Activated CD4-positive, alpha-beta T cell treated with anti-CD3 and anti-CD28 coated beads for 36 hours (primary cell): ENCODE data around the gene CHPF2. TPM values are rescaled to one million over a fixed set of nuclear protein-coding genes. Genes with fewer than 3 reads are reported as not detected.

Source experiments
- ATAC-seq: fragments of 200-7000 bp; cut with Tn5 transposase; one replicate; pipeline ENCODE4 v1.10.0; 2021; ENCODE audit warnings: mild to moderate bottlenecking, moderate library complexity
- CTCF ChIA-PET: fragments of 350-600 bp; sonication (Branson Sonifier 250); formaldehyde crosslinking; loops from one replicate; lab custom pipeline; 2021; ENCODE audit warnings: antibody characterized with exemption; lab: Charles Lee
- POLR2A ChIA-PET: fragments of 350-600 bp; sonication (Branson Sonifier 250); formaldehyde crosslinking; loops from one replicate; lab custom pipeline; 2021; ENCODE audit warnings: antibody characterized with exemption, inconsistent platforms; lab: Charles Lee
- DNase-seq: peaks from one replicate; pipeline ENCODE4 v3.0.0-alpha.2; 2020
- H3K27ac Mint-ChIP-seq: one replicate; pipeline ENCODE4 v1.8.0; 2021; ENCODE audit warnings: mixed read lengths
- H3K27me3 Mint-ChIP-seq: one replicate; pipeline ENCODE4 v1.8.0; 2021; ENCODE audit warnings: mixed read lengths
- H3K36me3 Mint-ChIP-seq: one replicate; pipeline ENCODE4 v1.8.0; 2021; ENCODE audit warnings: low read depth, mixed read lengths
- H3K4me1 Mint-ChIP-seq: one replicate; pipeline ENCODE4 v1.8.0; 2021; ENCODE audit warnings: mixed read lengths
- H3K4me3 Mint-ChIP-seq: one replicate; pipeline ENCODE4 v1.8.0; 2021; ENCODE audit warnings: mild to moderate bottlenecking, moderate library complexity, mixed read lengths
- H3K9me3 Mint-ChIP-seq: one replicate; pipeline ENCODE4 v1.8.0; 2021; ENCODE audit warnings: low read depth, mixed read lengths
- intact Hi-C, 2 experiments: fragments of 100-400 bp; cut with DNase I in 1 of 2; cut with micrococcal nuclease in 1 of 2; formaldehyde crosslinking; loops; one replicate each; pipeline versions ENCODE4 v1.14.2 to v1.15.1; 2022 to 2024; cut with DNase I, micrococcal nuclease
- total RNA-seq, 2 experiments: library from RNA; stranded (reverse); gene quantifications; one replicate each; pipeline ENCODE4 v1.2.3, GENCODE V29; 2021

CHPF2 gene
- total RNA-seq, 2 experiments from 2014 or later, result 20.7 to 27.3 TPM

- no peak for ATAC-seq
- intact Hi-C loops, result no loop called here
- no peak for DNase-seq
- Mint-ChIP-seq H3K36me3 (no peaks in the 10 kb centered on the region), H3K9me3 (no peaks in the 10 kb centered on the region), H3K27me3 (peaks cover 5% of the 10 kb centered on the region), H3K4me3 (no peak overlapping the region), H3K27ac (no peak overlapping the region), H3K4me1 (peaks cover 3% of the 10 kb centered on the region)
- CTCF ChIA-PET, result interaction anchor here (0.6 kb wide), 1 partner anchor 303 kb away, joined by 5 read pairs; no protein-coding TSS in a partner anchor
- POLR2A ChIA-PET, result interaction anchor here (0.6 kb wide), 1 partner anchor 265 kb away, joined by 3 read pairs; no protein-coding TSS in a partner anchor
These were observed 38.9 kb upstream of the CHPF2 start for GRCh38 chr7:151193203-151193978.

DNA sequence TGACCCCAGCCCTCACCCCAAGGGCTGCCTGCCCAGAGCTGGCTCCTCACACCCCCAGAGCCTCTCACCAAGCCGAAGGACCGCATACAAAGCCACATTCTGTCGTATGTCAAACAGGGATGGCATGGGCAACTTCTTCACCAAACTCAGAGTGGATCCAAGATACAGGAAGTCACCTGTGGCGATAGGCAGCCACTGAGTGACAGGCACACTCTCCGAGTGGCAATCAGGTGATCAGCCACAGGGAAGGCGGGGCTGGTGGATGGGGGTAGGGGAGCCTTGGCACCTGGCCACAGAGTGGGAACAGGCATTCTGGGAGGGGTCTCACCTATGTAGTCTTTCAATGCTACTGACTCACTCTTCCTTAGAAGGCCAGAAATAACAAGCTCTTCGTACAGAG lies 38.1 kb upstream of the CHPF2 start:
- Mint-ChIP-seq H3K4me3 (no peak overlapping the region), H3K36me3 (no peaks in the 10 kb centered on the region), H3K27ac (no peak overlapping the region), H3K27me3 (peaks cover 5% of the 10 kb centered on the region), H3K9me3 (no peaks in the 10 kb centered on the region), H3K4me1 (peaks cover 3% of the 10 kb centered on the region)
- ChIA-PET POLR2A (interaction anchor here (0.6 kb wide), 1 partner anchor 265 kb away, joined by 3 read pairs; no protein-coding TSS in a partner anchor), CTCF (interaction anchor here (0.6 kb wide), 1 partner anchor 304 kb away, joined by 5 read pairs; no protein-coding TSS in a partner anchor)
- ATAC-seq (no peak), DNase-seq (no peak)
- intact Hi-C loops, result no loop called here

DNA sequence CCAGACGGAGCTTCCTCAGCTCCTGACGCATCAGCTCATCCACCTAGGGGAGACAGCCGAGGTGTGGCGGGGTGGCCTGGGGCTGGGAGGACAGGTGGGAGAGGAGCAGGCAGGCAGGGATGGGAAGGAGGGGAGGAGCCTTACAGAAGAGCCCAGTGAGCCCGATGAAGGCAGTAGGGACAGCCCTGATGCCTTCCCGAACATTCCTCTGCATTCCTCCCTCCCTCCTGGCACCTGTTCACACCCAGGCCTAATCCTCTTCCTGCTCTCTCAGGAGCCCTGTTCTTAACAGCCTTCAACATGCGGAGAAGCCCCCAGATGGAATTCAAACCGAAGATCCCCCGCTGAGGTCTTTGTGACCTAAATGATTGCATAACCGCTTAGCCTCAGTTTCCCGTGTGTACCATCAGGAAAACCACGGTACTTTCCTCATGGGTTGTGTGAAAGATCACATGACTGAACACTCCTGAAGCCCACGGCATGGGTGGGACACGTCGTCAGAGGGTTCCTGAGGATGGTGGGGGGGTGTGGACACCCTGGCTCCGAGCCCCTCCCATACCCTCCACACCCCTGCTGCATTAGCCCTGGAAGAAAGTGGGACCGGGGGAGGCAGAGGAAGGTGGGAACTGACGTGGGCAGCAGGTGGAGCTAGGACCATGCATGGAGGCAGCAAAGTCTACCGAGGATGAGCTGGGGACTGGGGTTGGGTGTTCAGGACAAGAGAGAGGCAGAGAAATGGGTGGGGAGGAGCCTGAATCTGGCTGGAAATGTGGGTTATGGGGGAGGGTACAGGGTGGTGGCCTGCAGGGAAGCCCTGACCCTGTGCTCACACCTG lies 36.5 kb upstream of the CHPF2 start:
- intact Hi-C loops, result no loop called here
- Mint-ChIP-seq H3K36me3 (no peaks in the 10 kb centered on the region), H3K4me1 (peaks cover 3% of the 10 kb centered on the region), H3K27me3 (peaks cover 5% of the 10 kb centered on the region), H3K9me3 (no peaks in the 10 kb centered on the region), H3K27ac (no peak overlapping the region), H3K4me3 (no peak overlapping the region)
- ChIA-PET POLR2A (interaction anchor here (0.6 kb wide), 1 partner anchor 96 kb away, joined by 4 read pairs; no protein-coding TSS in a partner anchor), CTCF (interaction anchor here (0.5 kb wide), 1 partner anchor 1660 kb away, joined by 4 read pairs; no protein-coding TSS in a partner anchor)
- DNase-seq (no peak), ATAC-seq (no peak)

- ATAC-seq (no peak), DNase-seq (no peak)
- ChIA-PET CTCF (no interaction called here), POLR2A (no interaction called here)
- intact Hi-C loops, result no loop called here
- H3K9me3 Mint-ChIP-seq, result no peaks in the 10 kb centered on the region
- H3K27me3 Mint-ChIP-seq, result peaks cover 5% of the 10 kb centered on the region
- H3K27ac Mint-ChIP-seq, result no peak overlapping the region
- H3K4me3 Mint-ChIP-seq, result no peak overlapping the region
- H3K36me3 Mint-ChIP-seq, result no peaks in the 10 kb centered on the region
- peaks cover 3% of the 10 kb centered on the region for H3K4me1 Mint-ChIP-seq
These were observed 34.4 kb upstream of the CHPF2 start for GRCh38 chr7:151197932-151198331.

DNA sequence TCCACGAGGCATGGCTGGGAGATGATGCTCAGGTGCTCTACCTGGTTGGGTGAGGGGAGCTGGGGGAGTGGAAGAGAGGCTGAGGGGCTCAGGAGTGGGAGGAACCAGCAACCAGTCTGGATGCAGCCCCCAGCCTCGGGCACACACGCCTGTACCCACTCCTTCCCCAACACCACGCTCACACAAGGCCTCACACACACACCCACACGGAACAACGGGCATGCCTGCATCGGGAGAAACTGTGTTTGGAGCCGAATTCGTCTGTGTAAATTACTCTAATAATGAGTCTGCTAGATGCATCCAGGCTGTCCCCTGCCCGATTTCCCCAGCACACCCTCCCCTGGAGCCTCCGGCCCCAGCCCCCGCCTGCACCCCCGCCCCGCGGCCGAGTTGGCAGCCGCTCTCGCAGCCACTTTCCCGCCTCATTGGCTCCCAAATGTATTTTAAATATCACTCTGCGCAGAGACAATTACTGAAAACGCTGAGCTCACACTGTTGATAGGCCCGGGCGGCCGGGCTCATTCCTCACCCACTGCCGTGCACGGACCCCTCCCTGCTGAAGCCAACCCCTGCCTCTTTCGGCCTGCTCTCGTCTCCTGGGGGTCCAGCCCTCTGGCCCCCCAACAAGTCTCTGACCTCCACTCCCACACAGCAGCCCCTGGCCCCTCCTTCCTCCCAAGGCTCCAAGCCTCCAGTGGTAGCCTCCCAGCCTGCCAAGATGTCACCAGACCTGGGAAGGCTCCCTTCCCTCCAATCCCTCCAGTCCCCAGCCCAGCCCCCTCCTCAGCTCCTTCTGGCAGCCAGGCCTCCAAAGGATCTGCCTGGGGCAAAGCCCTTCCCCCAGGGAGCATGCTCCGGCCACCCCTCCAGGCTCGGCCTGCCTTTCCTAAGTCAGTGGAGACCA lies 33.1 kb upstream of the CHPF2 start:
- Mint-ChIP-seq H3K4me1 (peaks cover under 1% of the 10 kb centered on the region), H3K36me3 (no peaks in the 10 kb centered on the region), H3K27ac (no peak overlapping the region), H3K27me3 (peaks cover 7% of the 10 kb centered on the region), H3K9me3 (no peaks in the 10 kb centered on the region), H3K4me3 (no peak overlapping the region)
- ChIA-PET POLR2A (interaction anchor here (1.1 kb wide), 1 partner anchor 12 kb away, joined by 4 read pairs; no protein-coding TSS in a partner anchor), CTCF (no interaction called here)
- no peak for ATAC-seq
- DNase-seq, result no peak
- intact Hi-C loops, result no loop called here

GRCh38 chr7:151201344-151201743 lies 30.9 kb upstream of the CHPF2 start:
- no peaks in the 10 kb centered on the region for H3K9me3 Mint-ChIP-seq
- H3K4me1 Mint-ChIP-seq, result no peaks in the 10 kb centered on the region
- no peak overlapping the region for H3K27ac Mint-ChIP-seq
- no peak overlapping the region for H3K4me3 Mint-ChIP-seq
- ChIA-PET CTCF (interaction anchor here (0.6 kb wide), 1 partner anchor 81 kb away, joined by 3 read pairs; no protein-coding TSS in a partner anchor), POLR2A (no interaction called here)
- intact Hi-C loops, result no loop called here
- no peak for ATAC-seq
- peaks cover 4% of the 10 kb centered on the region for H3K27me3 Mint-ChIP-seq
- no peak for DNase-seq
- no peaks in the 10 kb centered on the region for H3K36me3 Mint-ChIP-seq

DNA sequence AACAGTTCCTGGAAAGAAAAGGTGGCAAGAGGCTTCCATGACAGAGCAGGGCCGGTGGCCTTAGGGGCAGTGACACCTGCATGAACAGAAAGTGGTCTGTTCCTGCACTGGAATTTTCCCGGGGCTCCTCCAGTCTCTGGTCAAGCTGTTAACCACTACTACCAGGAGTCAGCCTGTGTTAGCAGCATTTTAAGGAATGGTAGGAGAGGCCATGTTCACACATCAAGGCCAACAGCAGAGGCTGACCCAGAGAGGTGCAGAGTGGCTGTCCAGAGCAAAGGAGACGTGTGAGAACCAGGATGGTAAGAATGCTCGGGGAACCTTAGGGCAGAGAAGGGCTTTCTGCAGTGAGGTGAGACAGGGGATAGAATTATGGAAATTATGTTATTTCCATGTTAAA lies 30.5 kb upstream of the CHPF2 start:
- Mint-ChIP-seq H3K4me1 (peaks cover 4% of the 10 kb centered on the region), H3K27me3 (peaks cover 4% of the 10 kb centered on the region), H3K27ac (no peak overlapping the region), H3K9me3 (no peaks in the 10 kb centered on the region), H3K36me3 (no peaks in the 10 kb centered on the region), H3K4me3 (no peak overlapping the region)
- ATAC-seq (no peak), DNase-seq (no peak)
- intact Hi-C loops, result no loop called here
- ChIA-PET POLR2A (no interaction called here), CTCF (interaction anchor here (0.6 kb wide), 1 partner anchor 81 kb away, joined by 3 read pairs; no protein-coding TSS in a partner anchor)

GRCh38 chr7:151202836-151203235 lies 29.4 kb upstream of the CHPF2 start:
- ATAC-seq (no peak), DNase-seq (no peak)
- H3K9me3 Mint-ChIP-seq, result no peaks in the 10 kb centered on the region
- H3K36me3 Mint-ChIP-seq, result no peaks in the 10 kb centered on the region
- no peak overlapping the region for H3K27ac Mint-ChIP-seq
- POLR2A ChIA-PET, result no interaction called here
- no peak overlapping the region for H3K4me3 Mint-ChIP-seq
- peaks cover 14% of the 10 kb centered on the region for H3K4me1 Mint-ChIP-seq
- intact Hi-C loops, result no loop called here
- H3K27me3 Mint-ChIP-seq, result peaks cover 4% of the 10 kb centered on the region
- CTCF ChIA-PET, result interaction anchor here (0.6 to 0.7 kb wide), 2 partner anchors 9 to 70 kb away, joined by 3 read pairs; no protein-coding TSS in a partner anchor

GRCh38 chr7:151204383-151205032 lies 27.8 kb upstream of the CHPF2 start:
- CTCF ChIA-PET, result no interaction called here

DNA sequence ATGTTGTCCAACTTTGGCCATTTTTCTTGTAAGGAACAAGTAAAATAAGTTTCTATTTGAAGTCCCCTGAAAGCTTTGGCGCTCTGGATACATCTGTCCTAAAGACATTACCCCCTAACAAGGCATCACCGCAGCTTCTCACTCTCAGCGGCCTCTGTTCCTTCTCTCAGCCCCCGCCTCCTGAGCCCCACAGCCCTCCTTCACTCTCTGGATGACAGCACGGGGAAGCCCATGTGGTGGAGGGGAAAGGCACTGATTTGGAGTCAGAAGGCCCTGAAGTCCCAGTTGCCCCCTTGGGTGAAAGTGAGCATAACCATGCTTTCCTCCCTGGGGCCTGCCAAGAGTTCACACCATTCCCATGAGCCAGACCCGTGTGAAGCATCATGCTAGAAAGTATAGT lies 26.6 kb upstream of the CHPF2 start:
- H3K27me3 Mint-ChIP-seq, result peaks cover 4% of the 10 kb centered on the region
- no peak for DNase-seq
- CTCF ChIA-PET, result interaction anchor here (0.6 to 1.4 kb wide), 4 partner anchors 39 to 863 kb away, joined by 3 to 5 read pairs (median 3); no protein-coding TSS in a partner anchor
- no peak for ATAC-seq
- no peaks in the 10 kb centered on the region for H3K9me3 Mint-ChIP-seq
- no peak overlapping the region for H3K4me3 Mint-ChIP-seq
- POLR2A ChIA-PET, result no interaction called here
- intact Hi-C loops, result no loop called here
- no peaks in the 10 kb centered on the region for H3K36me3 Mint-ChIP-seq
- peaks cover 21% of the 10 kb centered on the region for H3K4me1 Mint-ChIP-seq
- H3K27ac Mint-ChIP-seq, result no peak overlapping the region

More at GRCh38 chr7:151204383-151205032, 27.8 kb upstream of the CHPF2 start:
- POLR2A ChIA-PET, result interaction anchor here (0.6 kb wide), 1 partner anchor 25 kb away, joined by 3 read pairs; no protein-coding TSS in a partner anchor
- H3K27ac Mint-ChIP-seq, result no peak overlapping the region
- H3K27me3 Mint-ChIP-seq, result peaks cover 4% of the 10 kb centered on the region
- intact Hi-C loops, result no loop called here
- H3K9me3 Mint-ChIP-seq, result no peaks in the 10 kb centered on the region
- ATAC-seq (no peak), DNase-seq (no peak)
- H3K4me3 Mint-ChIP-seq, result no peak overlapping the region
- H3K36me3 Mint-ChIP-seq, result no peaks in the 10 kb centered on the region
- H3K4me1 Mint-ChIP-seq, result peaks cover 21% of the 10 kb centered on the region
